Neural crest cell (in vitro differentiated cells): ENCODE measurements around the gene FH. TPM values are rescaled to one million over a fixed set of nuclear protein-coding genes. Genes with fewer than 3 reads are reported as not detected.

ENCODE experiments used
- DNase-seq: peaks from one replicate; pipeline ENCODE4 v3.0.0; 2021; ENCODE audit warnings: low read depth, mixed read lengths, low spot score
- H3K27ac Mint-ChIP-seq: one replicate; pipeline ENCODE4 v1.8.0; 2021; ENCODE audit warnings: mild to moderate bottlenecking, mixed read lengths; ENCODE audit not compliant: unreplicated experiment
- H3K27me3 Mint-ChIP-seq: 2 replicates; pipeline ENCODE4 v1.8.0; 2021; ENCODE audit warnings: low read depth, mild to moderate bottlenecking, mixed read lengths
- H3K36me3 Mint-ChIP-seq: 2 replicates; pipeline ENCODE4 v1.8.0; 2021; ENCODE audit warnings: low read depth, mild to moderate bottlenecking, mixed read lengths
- H3K4me1 Mint-ChIP-seq: 2 replicates; pipeline ENCODE4 v1.8.0; 2021; ENCODE audit warnings: mixed read lengths
- H3K4me3 Mint-ChIP-seq: one replicate; pipeline ENCODE4 v1.8.0; 2021; ENCODE audit warnings: mild to moderate bottlenecking, mixed read lengths
- H3K9me3 Mint-ChIP-seq: 2 replicates; pipeline ENCODE4 v1.8.0; 2021; ENCODE audit warnings: mixed read lengths
- CTCF ChIP-seq: fragments of 200-600 bp; sonication (generic); conservative IDR thresholded peaks from 2 replicates; pipeline ENCODE4 v1.5.0; 2021; ENCODE audit warnings: antibody characterized with exemption, mild to moderate bottlenecking
- total RNA-seq: library from RNA; stranded (reverse); gene quantifications from 2 replicates; pipeline ENCODE4 v1.2.1, GENCODE V29; 2021

FH gene
- total RNA-seq, 1 donor from 2014 or later = 93.2 TPM

GRCh38 chr1:241520080-241520465 lies 518 bp upstream of the FH start:
- Mint-ChIP-seq H3K27me3 (peaks cover 33% of the 10 kb centered on the region), H3K4me3 (no peak overlapping the region), H3K36me3 (peaks cover 8% of the 10 kb centered on the region), H3K4me1 (peaks cover 23% of the 10 kb centered on the region), H3K9me3 (no peaks in the 10 kb centered on the region), H3K27ac (no peak overlapping the region)
- TF ChIP-seq CTCF = no peak
- DNase-seq = no peak

- Mint-ChIP-seq H3K27ac (peak overlapping the region; percentile 77), H3K36me3 (peaks cover 8% of the 10 kb centered on the region), H3K27me3 (peaks cover 21% of the 10 kb centered on the region), H3K4me1 (peaks cover 32% of the 10 kb centered on the region), H3K9me3 (no peaks in the 10 kb centered on the region), H3K4me3 (peak overlapping the region; percentile 93)
- TF ChIP-seq CTCF = no peak
- peak; percentile 22 for DNase-seq
Observed at GRCh38 chr1:241518476-241519307, 863 bp downstream of the FH start.

DNA sequence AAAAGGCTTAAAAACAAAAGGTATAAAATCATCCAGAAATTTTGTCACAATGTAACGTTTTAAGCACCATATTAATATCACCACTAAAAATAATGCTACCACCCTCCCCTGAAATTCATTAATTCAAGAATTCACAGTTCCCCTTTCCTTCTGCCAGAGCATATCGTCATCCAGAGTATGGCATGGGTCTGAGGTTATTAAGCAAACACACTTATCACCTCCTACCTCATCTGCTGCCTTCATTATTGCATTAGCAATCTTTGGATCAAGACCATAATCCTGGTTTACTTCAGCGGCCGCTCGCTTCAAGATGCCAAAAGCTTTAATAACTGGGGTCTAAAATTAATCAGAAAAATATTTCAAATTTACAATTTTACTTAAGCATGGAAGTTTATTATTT lies 6.2 kb downstream of the FH start:
- no peak overlapping the region for H3K27ac Mint-ChIP-seq

DNA sequence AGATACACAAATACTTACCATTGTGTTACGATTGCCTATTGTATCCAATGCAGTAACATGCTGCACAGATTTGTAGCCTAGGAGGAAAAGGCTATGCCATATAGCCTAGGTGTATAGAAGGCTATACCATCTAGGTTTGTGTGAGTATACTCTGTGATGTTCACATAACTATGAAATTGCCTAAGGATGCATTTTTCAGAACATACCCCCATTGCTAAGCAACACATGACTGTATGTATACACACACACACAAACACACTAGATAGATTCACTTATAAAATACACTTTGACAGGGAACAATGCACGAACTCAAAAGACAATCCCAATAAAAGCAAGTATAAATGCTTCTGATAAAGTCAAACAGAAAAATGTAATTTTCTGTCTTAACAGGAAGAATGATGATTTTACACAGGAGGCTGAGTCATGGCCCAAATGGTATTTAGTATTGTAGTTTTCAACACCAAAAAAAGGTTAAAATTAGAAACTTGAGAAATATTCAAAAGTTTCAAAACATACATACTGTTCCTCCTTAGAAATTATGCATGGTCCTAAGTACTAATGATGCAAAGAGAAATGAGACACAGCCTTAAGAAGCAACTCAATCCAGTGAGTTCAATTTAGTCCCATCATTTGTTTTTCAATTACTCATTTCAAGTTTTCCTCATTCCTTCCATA lies 12.2 kb downstream of the FH start:
- no peak overlapping the region for H3K27ac Mint-ChIP-seq
- H3K27me3 Mint-ChIP-seq = no peaks in the 10 kb centered on the region
- TF ChIP-seq CTCF = no peak
- H3K9me3 Mint-ChIP-seq = no peaks in the 10 kb centered on the region
- H3K4me3 Mint-ChIP-seq = no peak overlapping the region
- peaks cover 2% of the 10 kb centered on the region for H3K4me1 Mint-ChIP-seq
- no peak for DNase-seq
- peaks cover 18% of the 10 kb centered on the region for H3K36me3 Mint-ChIP-seq

More for the DNA sequence above, 6.2 kb downstream of the FH start:
- TF ChIP-seq CTCF = no peak
- Mint-ChIP-seq H3K36me3 (peaks cover 13% of the 10 kb centered on the region), H3K4me1 (peaks cover 30% of the 10 kb centered on the region), H3K9me3 (no peaks in the 10 kb centered on the region), H3K27me3 (no peaks in the 10 kb centered on the region), H3K4me3 (no peak overlapping the region)
- DNase-seq = no peak

- Mint-ChIP-seq H3K27me3 (no peaks in the 10 kb centered on the region), H3K36me3 (peaks cover 19% of the 10 kb centered on the region)
Observed at GRCh38 chr1:241503444-241503843, 16.1 kb downstream of the FH start.

More at GRCh38 chr1:241503444-241503843, 16.1 kb downstream of the FH start:
- no peak for TF ChIP-seq CTCF
- H3K27ac Mint-ChIP-seq = no peak overlapping the region
- no peak for DNase-seq
- no peaks in the 10 kb centered on the region for H3K4me1 Mint-ChIP-seq
- no peaks in the 10 kb centered on the region for H3K9me3 Mint-ChIP-seq
- H3K4me3 Mint-ChIP-seq = no peak overlapping the region
